ENCODE results near the gene FNDC5. TPM values are rescaled to one million over a fixed set of nuclear protein-coding genes. Genes with fewer than 3 reads are reported as not detected.
A peak's percentile ranks its signal among the peaks of the same experiment; 100 is the strongest.

Gene FNDC5
- total RNA-seq, 1 experiment from 2014 or later, result not detected

DNA sequence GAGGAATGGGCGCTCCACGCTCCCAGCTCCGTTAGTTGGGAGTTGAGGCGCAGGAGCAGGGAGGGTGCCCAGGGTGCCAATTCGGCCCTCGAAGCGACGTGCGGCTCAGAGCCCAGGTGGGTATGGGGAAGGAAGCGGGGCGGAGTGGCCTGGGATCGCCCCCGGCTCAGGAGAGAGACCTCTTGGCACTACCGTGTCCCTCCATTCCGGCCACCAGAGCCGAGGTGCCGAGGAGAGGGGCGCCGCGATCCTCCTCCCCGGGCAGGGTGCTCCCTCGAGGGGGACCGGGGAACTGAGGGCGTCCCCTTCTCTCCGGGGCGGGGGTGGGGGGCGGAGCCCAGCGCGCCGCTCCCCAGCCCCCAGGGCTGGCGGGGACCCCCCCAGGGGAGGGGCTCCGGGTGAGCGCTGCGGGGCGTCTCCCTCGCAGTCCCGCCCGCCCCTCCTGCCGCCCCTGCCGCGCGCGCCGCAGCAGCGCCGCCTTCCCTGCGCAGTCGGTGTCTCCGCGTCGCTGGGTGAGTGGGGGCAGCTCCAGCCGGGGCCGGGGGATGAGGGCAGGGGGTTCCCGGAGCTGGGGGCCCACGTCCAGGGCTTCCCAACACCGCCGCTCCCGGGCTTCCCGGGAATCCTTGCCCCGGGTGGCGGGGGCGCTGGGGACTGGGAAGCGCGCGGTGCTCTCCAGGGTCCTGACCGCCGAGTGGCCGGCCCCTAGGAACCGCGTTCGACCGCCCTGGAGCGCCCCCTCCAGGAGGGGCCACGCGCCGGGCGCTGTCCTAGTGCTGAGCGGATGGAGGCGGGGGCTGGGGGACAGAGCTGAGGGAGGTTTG is 15.5 kb upstream of the FNDC5 start, which contains the start of gene HPCA:
HPCA (plus strand) TSS at position 488 of the 824 bp plus-strand sequence. CDS start 2,408 bp downstream, outside the sequence.
- peaks cover 17% of the 10 kb centered on the region for H3K36me3 Mint-ChIP-seq (ENCODE audit: insufficient read depth, unreplicated experiment)
- TF ChIP-seq, protein P1, sequence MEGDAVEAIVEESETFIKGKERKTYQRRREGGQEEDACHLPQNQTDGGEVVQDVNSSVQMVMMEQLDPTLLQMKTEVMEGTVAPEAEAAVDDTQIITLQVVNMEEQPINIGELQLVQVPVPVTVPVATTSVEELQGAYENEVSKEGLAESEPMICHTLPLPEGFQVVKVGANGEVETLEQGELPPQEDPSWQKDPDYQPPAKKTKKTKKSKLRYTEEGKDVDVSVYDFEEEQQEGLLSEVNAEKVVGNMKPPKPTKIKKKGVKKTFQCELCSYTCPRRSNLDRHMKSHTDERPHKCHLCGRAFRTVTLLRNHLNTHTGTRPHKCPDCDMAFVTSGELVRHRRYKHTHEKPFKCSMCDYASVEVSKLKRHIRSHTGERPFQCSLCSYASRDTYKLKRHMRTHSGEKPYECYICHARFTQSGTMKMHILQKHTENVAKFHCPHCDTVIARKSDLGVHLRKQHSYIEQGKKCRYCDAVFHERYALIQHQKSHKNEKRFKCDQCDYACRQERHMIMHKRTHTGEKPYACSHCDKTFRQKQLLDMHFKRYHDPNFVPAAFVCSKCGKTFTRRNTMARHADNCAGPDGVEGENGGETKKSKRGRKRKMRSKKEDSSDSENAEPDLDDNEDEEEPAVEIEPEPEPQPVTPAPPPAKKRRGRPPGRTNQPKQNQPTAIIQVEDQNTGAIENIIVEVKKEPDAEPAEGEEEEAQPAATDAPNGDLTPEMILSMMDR (IDR thresholded peaks at IDR 0.05; ENCODE audit: unreplicated experiment), result peak; percentile 78
- no peaks in the 10 kb centered on the region for H3K9me3 Mint-ChIP-seq (ENCODE audit: low read depth, unreplicated experiment)
- peaks cover 22% of the 10 kb centered on the region for H3K4me1 Mint-ChIP-seq (ENCODE audit: low read depth, unreplicated experiment)
- intact Hi-C loops (cut with micrococcal nuclease; ENCODE audit: unreplicated experiment), result no loop called here
- DNase-seq, result peak; percentile 83
- CTCF ChIA-PET, result interaction anchor here (0.5 kb wide), 1 partner anchor 47 kb away, joined by 3 read pairs; no protein-coding TSS in a partner anchor
- no TSS peak for BruUV-seq (replicated peaks)
- H3K4me3 Mint-ChIP-seq (ENCODE audit: low read depth, unreplicated experiment), result peak within 1 kb of the TSS; percentile 41
- no peak within 1 kb of the TSS for H3K27ac Mint-ChIP-seq (ENCODE audit: unreplicated experiment)
- peaks cover 82% of the 10 kb centered on the region for H3K27me3 Mint-ChIP-seq (ENCODE audit: unreplicated experiment)

DNA sequence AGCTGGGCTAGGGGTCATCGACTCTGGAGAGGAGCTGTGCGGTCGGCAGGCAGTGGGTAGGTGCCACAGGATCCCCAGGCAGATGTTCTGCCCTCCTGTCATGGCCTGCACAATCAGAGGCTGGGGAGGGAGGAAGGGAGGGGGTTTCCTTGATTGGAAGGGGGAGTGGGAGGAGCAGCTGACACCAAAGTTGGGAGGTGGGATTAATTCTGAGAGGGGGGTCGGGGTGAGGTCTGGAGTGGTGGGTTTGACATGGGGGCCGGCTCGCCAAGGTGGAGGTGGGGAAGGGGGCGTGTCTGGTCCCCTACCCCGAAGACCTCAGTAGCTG is 14.9 kb upstream of the FNDC5 start:
- H3K9me3 Mint-ChIP-seq (ENCODE audit: low read depth, unreplicated experiment), result no peaks in the 10 kb centered on the region
- no TSS peak for BruUV-seq (replicated peaks)
- peaks cover 27% of the 10 kb centered on the region for H3K4me1 Mint-ChIP-seq (ENCODE audit: low read depth, unreplicated experiment)
- peak overlapping the region; percentile 41 for H3K4me3 Mint-ChIP-seq (ENCODE audit: low read depth, unreplicated experiment)
- CTCF ChIA-PET, result no interaction called here
- intact Hi-C loops (cut with micrococcal nuclease; ENCODE audit: unreplicated experiment), result no loop called here
- peaks cover 17% of the 10 kb centered on the region for H3K36me3 Mint-ChIP-seq (ENCODE audit: insufficient read depth, unreplicated experiment)
- peaks cover 76% of the 10 kb centered on the region for H3K27me3 Mint-ChIP-seq (ENCODE audit: unreplicated experiment)
- no peak overlapping the region for H3K27ac Mint-ChIP-seq (ENCODE audit: unreplicated experiment)
- DNase-seq, result no peak
- TF ChIP-seq, protein P1 (IDR thresholded peaks at IDR 0.05; ENCODE audit: unreplicated experiment), result no peak

DNA sequence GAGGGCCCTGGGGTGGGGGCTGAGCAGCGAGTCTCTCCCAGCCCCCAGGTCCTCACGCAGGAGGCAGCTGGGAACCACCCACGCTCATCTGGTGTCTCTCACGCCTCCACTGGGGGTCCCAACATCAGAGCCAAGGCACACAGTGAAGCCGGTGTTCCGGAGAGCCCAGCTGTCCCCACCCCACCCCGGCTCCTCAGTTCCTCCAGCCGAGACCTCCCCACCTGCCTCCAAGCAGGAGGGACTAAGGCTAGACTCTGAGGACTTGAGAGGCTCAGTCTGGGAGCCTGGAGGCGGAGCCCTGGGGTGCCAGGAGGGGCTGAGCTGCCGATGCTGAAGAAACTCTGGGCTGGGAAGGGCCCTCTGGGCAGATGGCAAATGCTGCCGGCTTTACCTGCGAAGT is 14.0 kb upstream of the FNDC5 start:
- H3K27ac Mint-ChIP-seq (ENCODE audit: unreplicated experiment), result no peak overlapping the region
- H3K36me3 Mint-ChIP-seq (ENCODE audit: insufficient read depth, unreplicated experiment), result peaks cover 17% of the 10 kb centered on the region
- CTCF ChIA-PET, result no interaction called here
- H3K4me1 Mint-ChIP-seq (ENCODE audit: low read depth, unreplicated experiment), result peaks cover 29% of the 10 kb centered on the region
- no peak overlapping the region for H3K4me3 Mint-ChIP-seq (ENCODE audit: low read depth, unreplicated experiment)
- TF ChIP-seq, protein P1 (IDR thresholded peaks at IDR 0.05; ENCODE audit: unreplicated experiment), result no peak
- H3K27me3 Mint-ChIP-seq (ENCODE audit: unreplicated experiment), result peaks cover 67% of the 10 kb centered on the region
- no peak for DNase-seq
- intact Hi-C loops (cut with micrococcal nuclease; ENCODE audit: unreplicated experiment), result no loop called here
- H3K9me3 Mint-ChIP-seq (ENCODE audit: low read depth, unreplicated experiment), result no peaks in the 10 kb centered on the region
- BruUV-seq (replicated peaks), result no TSS peak

DNA sequence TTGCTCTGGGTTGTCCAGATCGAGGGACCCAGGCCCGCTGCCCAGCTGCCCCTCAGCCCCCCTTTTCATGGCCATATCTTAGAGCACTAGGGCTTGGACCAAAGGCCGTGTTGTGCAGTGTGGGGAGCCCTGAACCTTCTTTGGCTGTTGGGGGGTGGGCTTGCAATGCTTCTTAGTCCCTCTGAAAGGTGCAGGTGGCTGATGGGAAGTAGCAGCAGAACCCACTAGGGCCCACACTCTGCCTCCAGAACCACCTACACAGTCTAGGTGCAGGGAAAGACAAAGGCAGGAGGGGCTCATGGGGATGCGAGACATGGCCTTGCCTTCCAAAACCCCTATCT is 13.3 kb upstream of the FNDC5 start:
- CTCF ChIA-PET, result no interaction called here
- TF ChIP-seq, protein P1 (IDR thresholded peaks at IDR 0.05; ENCODE audit: unreplicated experiment), result no peak
- Mint-ChIP-seq H3K36me3 (ENCODE audit: insufficient read depth, unreplicated experiment) (peaks cover 17% of the 10 kb centered on the region), H3K27me3 (ENCODE audit: unreplicated experiment) (peaks cover 59% of the 10 kb centered on the region), H3K9me3 (ENCODE audit: low read depth, unreplicated experiment) (no peaks in the 10 kb centered on the region), H3K27ac (ENCODE audit: unreplicated experiment) (no peak overlapping the region), H3K4me3 (ENCODE audit: low read depth, unreplicated experiment) (no peak overlapping the region), H3K4me1 (ENCODE audit: low read depth, unreplicated experiment) (peaks cover 29% of the 10 kb centered on the region)
- intact Hi-C loops (cut with micrococcal nuclease; ENCODE audit: unreplicated experiment), result no loop called here
- DNase-seq, result no peak
- BruUV-seq (replicated peaks), result no TSS peak
